Measurements from ENCODE around the gene PPT2. TPM values are rescaled to one million over a fixed set of nuclear protein-coding genes. Genes with fewer than 3 reads are reported as not detected.
"Not testable (repeated sequence)": the region's sequence is repeated elsewhere in the genome, so short reads cannot be mapped to it uniquely, and the experiment has no call there.

The PPT2 gene
- total RNA-seq, 1 experiment from 2014 or later = 5.9 TPM

DNA sequence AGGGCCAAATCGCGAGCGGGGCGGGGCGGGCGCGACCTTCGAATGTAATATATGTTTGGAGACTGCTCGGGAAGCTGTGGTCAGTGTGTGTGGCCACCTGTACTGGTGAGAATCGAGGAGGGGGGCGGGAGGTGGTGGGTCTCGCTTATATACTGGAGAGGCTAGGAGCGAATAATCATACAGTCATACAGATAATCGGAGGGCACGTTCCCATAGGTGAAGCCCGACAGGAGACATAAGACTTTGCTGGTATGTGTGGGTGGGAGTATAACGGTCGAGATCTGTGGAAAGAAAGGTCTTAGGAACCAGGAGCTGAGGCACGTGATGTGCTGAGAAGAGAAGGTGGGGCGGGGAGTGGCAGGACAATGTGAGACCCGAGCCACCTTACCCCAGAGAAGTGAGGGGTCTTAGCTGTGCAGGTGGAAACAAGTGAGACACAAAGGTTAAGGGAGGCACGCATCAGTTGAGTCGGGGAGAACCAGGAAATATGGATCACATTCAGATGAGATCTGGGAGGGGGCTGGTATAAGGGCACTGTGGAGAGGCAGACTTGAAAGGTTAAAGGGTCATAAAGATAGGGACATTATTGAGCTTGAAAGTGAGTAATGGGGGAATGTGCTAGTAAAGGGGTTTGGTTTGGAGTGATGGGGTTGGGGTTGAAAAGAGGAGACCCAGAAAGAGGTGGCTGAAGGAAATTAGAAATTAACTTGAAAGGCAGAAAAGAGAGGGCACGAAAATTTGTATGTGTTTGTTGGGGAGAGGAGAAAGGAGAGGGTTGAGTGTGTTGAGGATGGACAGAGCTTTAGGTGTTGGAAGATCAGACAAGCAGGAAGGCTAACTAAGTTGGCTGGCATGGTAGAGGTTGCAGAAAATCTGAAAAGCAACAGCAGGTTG is 24.9 kb downstream of the PPT2 start:
- H3K27me3 ChIP-seq = no peaks in the 10 kb centered on the region
- H3K4me3 ChIP-seq = peak overlapping the region; percentile 66
- H3K9me3 ChIP-seq = no peaks in the 10 kb centered on the region
- no peak for DNase-seq
- H3K36me3 ChIP-seq = no peaks in the 10 kb centered on the region

- Histone ChIP-seq H3K9me3 (no peaks in the 10 kb centered on the region), H3K4me3 (no peak overlapping the region), H3K27me3 (no peaks in the 10 kb centered on the region), H3K36me3 (no peaks in the 10 kb centered on the region)
- no peak for DNase-seq
These were observed 25.9 kb downstream of the PPT2 start for GRCh38 chr6:32179766-32180405.

GRCh38 chr6:32181148-32181702 is 27.3 kb downstream of the PPT2 start:
- DNase-seq = no peak
- Histone ChIP-seq H3K27me3 (no peaks in the 10 kb centered on the region), H3K9me3 (no peaks in the 10 kb centered on the region)

DNA sequence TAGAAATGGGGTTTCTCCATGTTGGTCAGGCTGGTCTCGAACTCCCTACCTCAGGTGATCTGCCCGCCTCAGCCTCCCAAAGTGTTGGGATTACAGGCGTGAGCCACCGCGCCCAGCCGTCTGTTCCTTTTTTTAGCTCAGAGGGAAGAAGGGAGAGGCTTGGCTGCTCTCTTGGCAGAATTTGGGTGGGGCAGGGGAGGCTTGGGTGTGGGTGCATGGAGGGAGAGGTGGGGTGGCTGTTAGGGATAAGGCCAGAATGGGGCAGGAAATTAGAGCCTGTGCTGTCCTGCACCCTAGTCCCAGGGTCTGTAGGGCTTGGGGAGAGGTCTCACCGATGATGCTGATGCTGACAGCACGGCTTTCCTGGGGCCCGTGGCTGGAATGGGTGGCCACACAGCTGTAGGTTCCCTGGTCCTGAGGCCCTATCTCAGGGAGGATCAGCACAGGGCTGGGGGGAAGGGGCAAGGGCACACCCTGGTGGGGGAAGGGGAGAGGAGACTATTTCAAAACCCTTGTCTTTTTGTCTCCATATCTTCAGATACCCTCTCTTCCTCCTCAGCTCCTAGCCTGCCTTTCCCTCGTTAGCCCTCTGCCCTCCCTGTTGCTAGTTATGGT is 28.1 kb downstream of the PPT2 start:
- Histone ChIP-seq H3K4me3 (no peak overlapping the region), H3K36me3 (peaks cover 4% of the 10 kb centered on the region; the same call in 1 of the 2 replicates), H3K27me3 (no peaks in the 10 kb centered on the region), H3K9me3 (no peaks in the 10 kb centered on the region)
- DNase-seq = no peak

More at GRCh38 chr6:32181148-32181702, 27.3 kb downstream of the PPT2 start:
- Histone ChIP-seq H3K4me3 (no peak overlapping the region), H3K36me3 (no peaks in the 10 kb centered on the region)

- Histone ChIP-seq H3K36me3 (peaks cover 5% of the 10 kb centered on the region; the same call in 1 of the 2 replicates), H3K9me3 (no peaks in the 10 kb centered on the region), H3K4me3 (no peak overlapping the region), H3K27me3 (no peaks in the 10 kb centered on the region)
- no peak for DNase-seq
These were observed 28.6 kb downstream of the PPT2 start for GRCh38 chr6:32182555-32182981.

- DNase-seq = no peak
- no peaks in the 10 kb centered on the region for H3K9me3 ChIP-seq
- H3K4me3 ChIP-seq = no peak overlapping the region
- H3K27me3 ChIP-seq = no peaks in the 10 kb centered on the region
- peaks cover 5% of the 10 kb centered on the region; the same call in 1 of the 2 replicates for H3K36me3 ChIP-seq
These were observed 29.1 kb downstream of the PPT2 start for GRCh38 chr6:32183030-32183429.

DNA sequence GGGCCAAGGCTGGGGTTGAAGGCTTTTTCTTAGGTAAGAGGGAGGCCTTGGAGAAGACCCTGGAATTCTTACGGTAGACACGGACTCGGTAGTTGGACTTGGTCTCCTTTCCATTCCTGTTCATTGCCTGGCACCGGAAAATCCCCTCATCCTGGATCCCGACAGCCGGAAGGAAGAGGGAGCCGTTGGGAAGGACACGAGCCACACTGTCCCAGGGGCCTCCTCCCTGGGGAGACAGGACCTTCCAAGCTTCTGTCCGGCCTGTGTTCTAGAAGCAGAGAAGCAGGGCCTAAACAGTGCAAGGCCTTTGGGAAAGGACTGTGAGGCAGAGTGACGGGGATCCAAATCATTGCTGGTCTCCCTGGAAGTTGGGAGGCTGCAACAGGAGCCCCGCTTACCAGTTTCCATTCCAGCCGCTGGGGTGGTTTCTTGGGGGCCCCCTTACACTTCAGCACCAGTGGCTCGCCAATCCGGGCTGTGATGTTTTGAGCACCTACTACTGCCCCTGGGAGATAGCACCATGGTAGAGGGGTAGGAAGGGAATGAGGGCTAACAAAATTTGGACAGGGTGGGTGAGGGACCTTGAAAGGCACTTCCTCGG is 29.6 kb downstream of the PPT2 start:
- H3K9me3 ChIP-seq = no peaks in the 10 kb centered on the region
- DNase-seq = no peak
- H3K27me3 ChIP-seq = no peaks in the 10 kb centered on the region
- H3K4me3 ChIP-seq = no peak overlapping the region
- H3K36me3 ChIP-seq = peaks cover 5% of the 10 kb centered on the region; the same call in 1 of the 2 replicates

DNA sequence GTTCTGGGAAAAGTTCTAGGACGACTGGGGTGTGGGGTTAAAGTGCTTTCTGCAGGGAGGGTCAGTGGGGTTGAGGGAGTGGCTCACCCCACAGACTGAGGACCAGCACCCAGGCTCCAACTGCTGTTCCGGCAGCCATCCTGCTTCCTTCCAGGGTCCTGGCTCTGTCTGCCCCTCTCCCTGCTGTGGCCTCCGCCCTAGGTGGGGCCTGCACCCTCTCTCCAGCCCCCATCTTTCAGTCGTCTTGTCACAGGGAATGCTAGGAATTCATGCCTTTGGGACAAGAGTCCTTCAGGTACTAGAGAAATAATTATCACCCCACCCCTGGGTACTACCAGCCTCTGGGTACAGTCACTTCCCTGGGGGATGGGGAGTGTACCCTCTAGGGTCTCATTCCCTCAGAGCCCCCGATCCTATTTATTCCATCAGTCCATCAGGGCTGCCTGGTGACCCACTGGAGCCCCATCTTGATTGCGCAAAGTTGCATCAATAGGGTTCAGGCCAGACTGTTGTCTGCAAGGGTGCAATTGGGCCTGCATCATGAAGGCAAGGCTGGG is 30.2 kb downstream of the PPT2 start, which contains the start of gene AGER:
TSS of gene AGER (minus strand) at position 170 of the 557 bp plus-strand sequence. CDS start at position 139, 31 bp downstream.
- Histone ChIP-seq H3K27me3 (no peaks in the 10 kb centered on the region), H3K9me3 (no peaks in the 10 kb centered on the region), H3K4me3 (no peak within 1 kb of the TSS), H3K36me3 (peaks cover 5% of the 10 kb centered on the region; the same call in 1 of the 2 replicates)
- DNase-seq = no peak

DNA sequence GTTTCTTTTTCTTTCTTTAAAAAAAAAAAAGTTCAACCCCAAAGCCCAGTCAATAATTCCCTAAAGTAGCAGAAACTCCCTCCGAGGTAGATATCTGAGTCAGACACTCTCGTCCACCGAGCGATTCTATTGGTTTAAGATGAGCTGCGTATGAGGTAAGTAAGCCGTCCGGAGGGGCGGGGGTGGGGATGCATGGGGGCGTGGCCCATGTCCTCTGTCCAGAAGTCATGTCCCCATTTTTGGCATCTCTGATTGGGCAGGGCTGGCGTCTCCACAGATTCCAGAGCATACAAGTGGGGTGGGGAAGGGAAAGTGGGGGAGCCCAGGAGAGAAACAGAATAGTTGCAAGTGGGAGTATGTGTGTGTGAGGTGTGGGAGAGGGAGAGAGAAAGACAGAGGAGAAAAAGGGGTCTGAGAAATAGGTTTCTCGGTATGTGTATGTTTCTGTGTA is 31.8 kb downstream of the PPT2 start:
- H3K9me3 ChIP-seq, H3K4me3 ChIP-seq: not testable (repeated sequence)

GRCh38 chr6:32186151-32186840 is 32.4 kb downstream of the PPT2 start:
- not testable (repeated sequence) for H3K27me3 ChIP-seq, H3K4me3 ChIP-seq, H3K9me3 ChIP-seq, DNase-seq, H3K36me3 ChIP-seq

More for the DNA sequence above, 31.8 kb downstream of the PPT2 start:
- H3K27me3 ChIP-seq, H3K36me3 ChIP-seq, DNase-seq: not testable (repeated sequence)

- Histone ChIP-seq H3K9me3 (no peaks in the 10 kb centered on the region), H3K36me3 (peaks cover 5% of the 10 kb centered on the region; the same call in 1 of the 2 replicates), H3K27me3 (no peaks in the 10 kb centered on the region), H3K4me3 (no peak overlapping the region)
- DNase-seq = no peak
These were observed 33.2 kb downstream of the PPT2 start for GRCh38 chr6:32187009-32187709.

GRCh38 chr6:32187725-32188380 is 33.9 kb downstream of the PPT2 start:
- not testable (repeated sequence) for H3K27me3 ChIP-seq, H3K9me3 ChIP-seq, DNase-seq, H3K4me3 ChIP-seq, H3K36me3 ChIP-seq

DNA sequence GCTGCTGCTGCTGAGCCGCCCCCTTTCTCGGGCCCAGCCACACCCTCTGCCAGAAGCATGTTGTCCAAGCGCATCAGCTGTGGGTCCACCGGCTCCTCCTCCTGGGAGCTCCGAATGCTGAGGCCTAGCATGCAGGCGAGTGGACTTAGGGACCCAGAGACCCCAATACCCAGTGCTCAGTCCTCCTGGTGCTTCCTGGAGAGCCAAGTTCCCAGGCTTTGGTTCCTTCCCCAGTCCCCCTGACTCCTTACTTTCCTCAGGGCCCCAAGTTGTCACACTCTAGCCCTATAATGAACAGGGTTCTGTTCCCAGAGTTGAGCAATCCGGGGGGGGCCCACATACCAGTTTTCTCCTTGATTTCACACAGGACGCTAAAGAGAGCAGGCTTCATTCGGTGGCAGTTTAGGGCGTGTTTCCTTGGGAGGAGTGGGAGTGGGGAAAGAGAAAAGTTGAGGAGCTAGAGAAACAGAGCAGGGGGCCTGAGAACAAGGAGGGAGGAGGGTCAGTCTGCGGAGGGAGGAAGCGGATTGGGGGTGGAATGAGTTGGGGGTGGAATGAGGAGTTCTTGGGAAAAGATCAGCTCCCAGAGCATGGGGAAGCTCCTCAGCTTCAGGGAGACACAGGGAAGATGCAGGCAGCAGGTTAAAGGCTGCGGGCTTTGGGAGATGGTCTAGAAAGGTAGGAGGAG is 34.6 kb downstream of the PPT2 start:
- Histone ChIP-seq H3K4me3 (peak overlapping the region; percentile 59), H3K27me3 (no peaks in the 10 kb centered on the region), H3K36me3 (peaks cover 5% of the 10 kb centered on the region; the same call in 1 of the 2 replicates), H3K9me3 (no peaks in the 10 kb centered on the region)
- no peak for DNase-seq
